Mucosa of stomach (tissue), 1 donor: Measurements from ENCODE around the gene PRSS56.
"Not testable (repeated sequence)": the region's sequence is repeated elsewhere in the genome, so short reads cannot be mapped to it uniquely, and the experiment has no call there.

Experiments used
- H3K27me3 ChIP-seq: one replicate; pipeline ENCODE4 v1.7.0; 2013; ENCODE audit warnings: mild to moderate bottlenecking, low read length; ENCODE audit not compliant: control insufficient read depth, insufficient read depth
- H3K36me3 ChIP-seq: one replicate; pipeline ENCODE4 v1.7.0; 2013; ENCODE audit warnings: low read length; ENCODE audit not compliant: control insufficient read depth, insufficient read depth
- H3K4me1 ChIP-seq: one replicate; pipeline ENCODE4 v1.7.0; 2013; ENCODE audit warnings: mild to moderate bottlenecking, low read length; ENCODE audit not compliant: control insufficient read depth, insufficient read depth
- H3K4me3 ChIP-seq: one replicate; pipeline ENCODE4 v1.7.0; 2013; ENCODE audit warnings: low read length
- H3K9ac ChIP-seq: one replicate; pipeline ENCODE4 v1.7.0; 2013; ENCODE audit warnings: mild to moderate bottlenecking, low read length, moderate library complexity
- H3K9me3 ChIP-seq: one replicate; pipeline ENCODE4 v1.7.0; 2013; ENCODE audit warnings: mild to moderate bottlenecking, low read length, moderate library complexity; ENCODE audit not compliant: control insufficient read depth
- donor health status: Pancreatic carcinoma.

The PRSS56 gene

DNA sequence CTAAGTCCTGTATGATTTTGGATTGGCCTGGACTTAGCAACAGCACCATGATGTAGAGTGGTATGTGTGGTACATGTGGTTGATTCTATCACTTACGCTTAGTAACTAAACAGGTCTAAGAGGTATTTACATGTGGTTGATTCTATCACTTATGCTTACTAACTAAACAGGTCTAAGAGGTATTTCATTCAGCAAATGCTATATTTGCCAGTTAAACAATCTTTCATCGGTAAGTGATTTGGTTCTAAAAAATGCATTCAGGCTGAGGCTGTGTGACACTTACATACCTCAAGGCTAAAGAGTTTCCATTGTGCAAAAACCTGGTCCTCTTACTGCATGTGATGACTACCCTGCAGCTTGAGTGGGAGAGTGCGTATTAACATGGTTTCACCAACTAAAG lies 43.4 kb downstream of the PRSS56 start:
- Histone ChIP-seq H3K9me3 (no peaks in the 10 kb centered on the region), H3K4me1 (peaks cover 4% of the 10 kb centered on the region), H3K4me3 (no peak overlapping the region), H3K36me3 (peaks cover 9% of the 10 kb centered on the region), H3K9ac (no peak overlapping the region), H3K27me3 (no peaks in the 10 kb centered on the region)

DNA sequence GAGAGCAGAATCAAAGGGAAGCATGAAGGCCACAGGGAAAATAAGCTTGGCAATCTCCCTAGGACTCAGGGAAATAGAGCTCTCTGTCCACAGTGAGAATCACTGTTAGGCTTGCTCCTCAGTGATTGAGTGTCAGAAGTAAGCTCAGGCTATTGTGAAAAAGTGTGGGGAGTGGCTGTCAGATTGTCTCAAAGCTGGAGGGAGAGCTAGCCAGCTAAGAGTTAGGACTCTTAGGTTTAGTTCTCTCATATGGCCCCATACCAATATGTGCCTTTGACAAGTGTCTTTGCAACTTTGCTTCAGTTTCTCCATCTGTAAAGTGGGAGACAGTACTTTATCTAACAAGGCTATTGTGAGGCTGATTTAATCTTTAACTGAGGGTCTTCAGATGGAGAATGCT lies 47.5 kb downstream of the PRSS56 start:
- Histone ChIP-seq H3K27me3 (no peaks in the 10 kb centered on the region), H3K36me3 (peaks cover 9% of the 10 kb centered on the region), H3K4me1 (peaks cover 4% of the 10 kb centered on the region), H3K9ac (no peak overlapping the region), H3K9me3 (no peaks in the 10 kb centered on the region), H3K4me3 (no peak overlapping the region)

DNA sequence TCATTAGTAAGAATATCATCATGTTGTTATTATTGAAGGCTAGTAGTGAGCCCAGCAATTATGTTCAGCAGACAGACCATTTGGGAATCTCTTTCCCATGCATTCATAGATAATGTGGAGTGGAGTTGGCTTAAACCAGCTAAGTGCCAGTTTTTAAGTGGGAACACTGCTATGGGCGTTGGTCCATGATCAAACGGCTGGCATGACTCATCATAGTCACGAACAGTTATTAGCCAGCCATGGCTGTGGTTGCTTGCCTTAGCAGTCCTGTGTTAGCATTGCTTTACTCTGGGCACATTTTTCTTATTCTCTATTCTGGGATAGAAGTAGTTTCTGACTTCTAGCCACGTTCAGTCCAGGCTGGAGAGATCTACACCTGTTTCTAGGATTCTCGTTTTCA lies 48.0 kb downstream of the PRSS56 start:
- peaks cover 9% of the 10 kb centered on the region for H3K36me3 ChIP-seq
- H3K4me1 ChIP-seq = peaks cover 4% of the 10 kb centered on the region

DNA sequence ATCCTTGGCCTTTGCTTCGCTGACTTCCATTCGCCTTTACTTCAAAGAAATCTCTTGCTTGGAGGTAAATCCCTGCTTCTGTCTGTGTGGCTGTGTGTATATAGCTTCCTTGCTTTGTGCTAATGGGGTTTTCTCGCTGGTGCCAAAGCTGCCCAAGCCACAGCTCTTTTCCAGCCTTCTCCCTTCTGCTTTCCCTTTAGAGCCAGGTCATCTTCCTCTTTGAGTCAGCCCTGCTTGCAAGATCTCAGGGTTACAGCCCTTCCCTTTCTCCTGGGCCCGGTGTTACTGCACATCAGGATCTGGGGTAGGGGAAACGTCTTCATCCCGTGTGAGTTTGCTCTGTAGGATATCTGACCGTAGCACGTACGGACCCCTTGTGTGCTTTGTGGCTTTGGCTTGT lies 49.4 kb downstream of the PRSS56 start:
- Histone ChIP-seq H3K9me3 (no peaks in the 10 kb centered on the region), H3K9ac (no peak overlapping the region), H3K36me3 (peaks cover 14% of the 10 kb centered on the region), H3K4me1 (peaks cover 4% of the 10 kb centered on the region), H3K27me3 (no peaks in the 10 kb centered on the region), H3K4me3 (no peak overlapping the region)

More for the DNA sequence above, 48.0 kb downstream of the PRSS56 start:
- no peaks in the 10 kb centered on the region for H3K9me3 ChIP-seq
- no peak overlapping the region for H3K9ac ChIP-seq
- H3K4me3 ChIP-seq = no peak overlapping the region
- H3K27me3 ChIP-seq = no peaks in the 10 kb centered on the region

DNA sequence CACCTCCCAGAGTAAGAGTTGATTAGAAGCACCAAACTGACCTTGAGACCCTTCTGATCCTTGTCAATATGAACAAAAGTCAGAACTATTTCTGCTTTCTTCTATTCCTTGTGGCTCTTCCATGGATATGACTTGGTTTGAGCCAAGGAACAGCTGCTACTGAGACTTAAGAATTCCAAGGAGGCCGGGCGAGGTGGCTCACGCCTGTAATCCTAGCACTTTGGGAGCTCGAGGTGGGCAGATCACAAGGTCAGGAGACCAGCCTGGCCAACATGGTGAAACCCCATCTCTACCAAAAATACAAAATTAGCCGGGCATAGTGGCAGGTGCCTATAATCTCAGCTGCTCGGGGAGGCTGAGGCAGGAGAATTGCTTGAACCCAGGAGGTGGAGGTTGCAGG lies 50.3 kb downstream of the PRSS56 start:
- H3K36me3 ChIP-seq = peaks cover 11% of the 10 kb centered on the region
- H3K27me3 ChIP-seq, H3K4me3 ChIP-seq, H3K9ac ChIP-seq, H3K9me3 ChIP-seq, H3K4me1 ChIP-seq: not testable (repeated sequence)

DNA sequence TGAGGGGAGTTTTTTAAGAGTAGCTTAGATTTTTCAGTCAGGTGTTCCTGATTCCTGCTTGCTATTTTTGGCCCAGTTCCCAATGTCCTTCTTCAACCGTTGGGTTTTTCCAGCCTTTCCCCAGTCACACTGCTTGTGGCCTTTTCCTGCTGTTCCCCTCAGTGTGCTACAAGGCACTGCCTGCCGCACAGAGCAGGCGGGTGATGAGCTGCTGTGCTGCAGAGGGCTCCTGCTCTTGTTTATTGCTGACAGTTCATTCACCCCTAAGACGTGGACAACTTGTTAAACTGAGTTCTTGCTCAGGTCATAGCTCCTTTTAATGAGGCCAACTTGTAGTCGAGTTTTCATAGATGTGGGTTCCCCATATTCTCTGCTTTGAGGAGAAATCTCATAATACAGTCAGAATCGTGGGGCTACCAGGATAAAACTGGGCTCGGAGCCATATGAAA lies 50.9 kb downstream of the PRSS56 start:
- no peaks in the 10 kb centered on the region for H3K27me3 ChIP-seq
- H3K4me3 ChIP-seq = no peak overlapping the region
- peaks cover 4% of the 10 kb centered on the region for H3K4me1 ChIP-seq
- peaks cover 11% of the 10 kb centered on the region for H3K36me3 ChIP-seq
- no peaks in the 10 kb centered on the region for H3K9me3 ChIP-seq
- no peak overlapping the region for H3K9ac ChIP-seq

DNA sequence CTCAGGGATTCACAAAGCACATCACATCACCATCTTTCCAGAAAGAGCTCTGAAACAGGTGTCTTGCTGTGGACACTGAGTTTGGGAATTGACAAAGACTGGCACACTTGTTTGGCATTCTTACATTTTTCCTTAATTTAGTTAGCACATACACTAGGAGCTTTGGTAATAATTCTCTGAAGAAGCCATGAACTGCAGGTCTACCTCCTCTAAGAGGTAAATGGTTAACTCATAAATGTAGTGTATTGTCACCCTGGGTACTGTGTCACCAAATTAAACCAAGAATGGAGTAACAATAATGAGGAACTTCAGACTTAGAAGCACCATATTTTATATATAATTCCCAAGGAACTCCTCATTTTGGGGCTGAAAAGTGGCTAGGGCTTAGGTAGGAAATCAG lies 52.9 kb downstream of the PRSS56 start:
- peaks cover 5% of the 10 kb centered on the region for H3K36me3 ChIP-seq
- no peak overlapping the region for H3K9ac ChIP-seq
- no peaks in the 10 kb centered on the region for H3K27me3 ChIP-seq
- H3K9me3 ChIP-seq = no peaks in the 10 kb centered on the region
- no peak overlapping the region for H3K4me3 ChIP-seq
- H3K4me1 ChIP-seq = peaks cover 4% of the 10 kb centered on the region

DNA sequence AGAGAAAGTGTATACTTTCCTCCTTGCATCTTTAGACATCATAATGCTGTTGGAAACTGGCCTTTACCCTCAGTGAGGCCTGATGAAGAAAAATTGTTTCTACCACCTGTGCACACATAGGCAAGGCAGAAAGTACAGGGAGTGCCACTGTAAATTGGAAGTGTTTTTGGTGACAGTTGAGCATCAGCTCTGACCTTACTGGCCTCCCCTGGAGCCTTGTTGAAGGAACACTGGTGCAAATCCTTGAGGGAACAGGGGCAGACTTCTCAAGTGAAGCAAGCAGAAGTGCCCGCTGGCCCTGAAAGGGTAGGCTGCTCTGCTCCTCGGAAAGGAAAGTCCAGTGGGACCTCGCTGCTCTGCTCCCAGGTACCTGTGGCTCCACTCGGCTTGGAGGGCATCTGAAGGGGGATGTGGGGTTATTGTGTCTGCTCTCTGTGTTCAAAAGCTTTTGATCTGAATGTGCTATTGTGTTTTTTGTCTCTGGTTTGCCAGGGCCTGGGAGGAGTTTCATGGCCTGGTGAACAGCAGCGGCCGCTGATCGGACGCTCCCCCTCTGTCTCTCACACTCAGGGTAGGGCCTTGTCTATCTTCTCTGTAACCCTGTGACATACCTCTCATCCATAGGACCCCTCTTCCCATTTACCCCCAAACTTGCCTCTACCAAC lies 53.7 kb downstream of the PRSS56 start:
- H3K4me1 ChIP-seq = peaks cover under 1% of the 10 kb centered on the region
- no peaks in the 10 kb centered on the region for H3K27me3 ChIP-seq
- no peak overlapping the region for H3K9ac ChIP-seq
- peaks cover 5% of the 10 kb centered on the region for H3K36me3 ChIP-seq
- no peak overlapping the region for H3K4me3 ChIP-seq
- H3K9me3 ChIP-seq = no peaks in the 10 kb centered on the region

DNA sequence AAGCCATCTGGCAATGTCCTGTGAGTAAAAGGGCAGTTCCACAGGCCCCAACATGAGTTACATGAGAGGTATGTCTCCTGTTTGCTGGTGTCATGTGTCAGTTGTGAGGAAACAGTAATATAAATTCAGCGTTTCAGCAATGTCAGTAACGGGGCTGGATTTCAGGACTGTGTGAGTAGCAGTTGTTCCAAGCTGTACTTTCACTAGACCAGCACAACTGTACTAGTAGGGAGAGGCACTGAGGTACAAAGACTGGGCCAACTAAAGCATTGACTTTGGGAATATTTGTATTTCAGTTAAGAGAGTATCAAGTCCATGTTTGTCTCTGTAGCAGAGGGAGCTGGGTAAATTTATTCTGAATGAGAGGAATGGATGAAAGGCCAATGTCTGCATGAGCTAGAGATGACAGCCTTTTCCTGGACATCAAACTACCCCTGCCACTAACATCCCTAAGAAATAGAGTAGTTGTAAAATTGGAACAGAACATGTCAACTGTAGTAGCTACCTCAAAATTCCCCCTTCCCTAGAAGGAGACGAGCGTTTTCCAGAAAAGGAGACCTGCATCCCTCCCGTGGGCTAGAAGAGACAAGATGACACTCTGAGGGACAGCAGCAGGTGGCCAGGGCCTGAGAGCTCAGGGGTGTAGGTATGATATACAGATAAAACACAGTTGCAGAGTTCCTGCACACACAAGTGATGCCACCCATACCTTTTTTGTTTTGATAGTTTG lies 54.7 kb downstream of the PRSS56 start:
- H3K4me1 ChIP-seq = peaks cover 9% of the 10 kb centered on the region
- no peak overlapping the region for H3K9ac ChIP-seq
- H3K36me3 ChIP-seq = peaks cover 5% of the 10 kb centered on the region
- H3K9me3 ChIP-seq = no peaks in the 10 kb centered on the region
- H3K27me3 ChIP-seq = no peaks in the 10 kb centered on the region
- no peak overlapping the region for H3K4me3 ChIP-seq
